SW 1271 (cell line): ENCODE measurements around the gene CRB2.

Experiments
- DNase-seq, 2 experiments: peaks; one replicate each; lab custom pipeline; 2025; lab: John Stamatoyannopoulos, UW

Gene CRB2

DNA sequence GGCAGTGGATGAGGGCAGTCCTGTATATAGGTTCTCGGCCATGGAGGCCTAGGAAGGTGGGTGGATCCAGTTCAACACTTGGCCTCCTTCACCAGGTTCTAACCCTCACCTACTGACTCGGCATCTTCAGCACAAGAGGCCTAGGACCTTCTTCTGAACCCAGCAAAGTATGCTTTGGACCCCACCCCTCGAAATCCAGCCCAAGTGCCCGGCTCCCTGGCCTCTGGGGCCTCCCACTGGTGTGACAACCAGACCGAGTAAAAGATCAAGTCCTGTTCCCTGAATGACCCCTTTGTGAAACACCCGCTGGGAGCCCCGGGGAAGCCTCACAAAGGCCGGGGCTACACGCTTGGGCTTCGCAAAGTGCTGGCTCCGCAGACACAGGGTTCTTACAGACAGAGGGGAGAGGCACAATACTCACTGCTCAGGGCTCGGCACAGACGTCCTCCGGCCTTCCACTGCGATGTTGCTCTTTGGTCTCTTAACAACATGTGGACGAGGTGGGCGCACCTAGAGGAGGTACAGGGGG, 47.0 kb downstream of the CRB2 start:
- no peak for DNase-seq

DNA sequence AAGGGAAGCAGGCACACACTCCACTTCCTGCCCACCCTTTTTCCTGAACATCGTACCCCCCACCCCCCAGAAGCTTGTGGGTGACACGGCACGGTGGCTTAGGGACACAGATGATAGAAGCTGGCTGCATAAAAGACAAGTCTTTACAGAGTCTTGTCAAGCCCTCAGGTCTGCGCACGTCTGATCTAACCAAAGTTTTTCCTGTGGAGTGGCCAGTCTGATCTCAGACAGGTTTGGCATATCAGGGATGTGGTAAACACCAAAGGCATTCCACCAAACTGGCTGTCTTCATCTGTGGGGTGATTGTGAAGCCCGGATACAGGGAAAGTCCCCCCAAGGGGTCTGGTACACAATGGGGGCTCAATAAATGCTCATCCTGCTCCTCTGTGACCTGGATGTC, 50.0 kb downstream of the CRB2 start:
- no peak for DNase-seq

DNA sequence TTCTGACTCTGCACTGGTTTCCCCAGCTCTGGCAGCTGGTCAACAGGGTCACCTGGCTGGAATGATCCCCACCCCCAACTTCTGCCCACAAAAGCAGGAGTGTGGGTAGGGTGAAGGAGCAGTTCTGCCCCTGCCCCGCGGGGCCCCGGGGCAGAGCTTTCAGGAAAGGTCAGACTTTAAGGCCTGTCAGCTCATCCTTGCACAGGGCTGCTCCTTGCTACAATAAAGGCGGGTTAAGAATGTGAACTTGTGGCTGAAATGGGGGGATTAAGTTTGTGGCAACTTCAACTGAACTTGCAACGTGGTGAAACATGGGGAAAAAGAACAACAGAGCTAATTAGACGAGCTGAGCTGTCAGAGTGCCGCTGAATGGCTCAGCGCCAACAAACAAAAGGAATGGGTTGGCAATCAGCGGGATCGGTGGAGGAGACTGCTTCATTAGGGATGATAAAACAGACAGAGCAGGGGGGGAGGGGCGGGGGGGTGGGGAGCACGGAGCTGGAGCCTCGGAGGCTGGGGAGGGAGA, 50.8 kb downstream of the CRB2 start:
- DNase-seq, result no peak

DNA sequence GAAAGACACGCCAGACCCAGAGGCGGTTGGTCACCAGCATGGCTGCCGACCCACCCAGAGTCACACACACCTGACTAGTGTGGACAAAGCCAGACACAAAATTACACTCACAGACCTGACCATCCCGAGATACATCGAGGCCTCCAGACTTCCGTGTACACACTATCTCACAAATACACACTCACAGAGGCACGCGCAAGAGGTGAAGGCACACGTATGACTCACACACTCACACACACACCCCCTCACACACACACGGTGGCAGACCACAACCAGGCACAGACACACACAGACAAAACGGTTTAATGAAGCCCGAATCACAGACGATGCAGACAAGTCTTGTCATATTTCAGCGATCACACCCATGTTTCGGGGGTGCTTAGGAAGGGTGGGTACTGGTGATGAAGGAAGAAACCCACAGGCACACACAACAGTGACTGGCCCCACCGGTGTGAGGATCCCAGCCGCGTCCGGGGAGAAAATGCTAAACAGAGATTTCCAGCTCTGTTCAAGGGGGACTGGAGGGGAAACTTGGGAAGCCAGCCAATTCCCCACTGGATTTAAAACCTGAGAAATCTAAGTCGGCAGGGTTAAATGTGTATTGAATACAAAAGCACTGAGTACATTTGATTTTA, 51.3 kb downstream of the CRB2 start:
- no peak for DNase-seq

DNA sequence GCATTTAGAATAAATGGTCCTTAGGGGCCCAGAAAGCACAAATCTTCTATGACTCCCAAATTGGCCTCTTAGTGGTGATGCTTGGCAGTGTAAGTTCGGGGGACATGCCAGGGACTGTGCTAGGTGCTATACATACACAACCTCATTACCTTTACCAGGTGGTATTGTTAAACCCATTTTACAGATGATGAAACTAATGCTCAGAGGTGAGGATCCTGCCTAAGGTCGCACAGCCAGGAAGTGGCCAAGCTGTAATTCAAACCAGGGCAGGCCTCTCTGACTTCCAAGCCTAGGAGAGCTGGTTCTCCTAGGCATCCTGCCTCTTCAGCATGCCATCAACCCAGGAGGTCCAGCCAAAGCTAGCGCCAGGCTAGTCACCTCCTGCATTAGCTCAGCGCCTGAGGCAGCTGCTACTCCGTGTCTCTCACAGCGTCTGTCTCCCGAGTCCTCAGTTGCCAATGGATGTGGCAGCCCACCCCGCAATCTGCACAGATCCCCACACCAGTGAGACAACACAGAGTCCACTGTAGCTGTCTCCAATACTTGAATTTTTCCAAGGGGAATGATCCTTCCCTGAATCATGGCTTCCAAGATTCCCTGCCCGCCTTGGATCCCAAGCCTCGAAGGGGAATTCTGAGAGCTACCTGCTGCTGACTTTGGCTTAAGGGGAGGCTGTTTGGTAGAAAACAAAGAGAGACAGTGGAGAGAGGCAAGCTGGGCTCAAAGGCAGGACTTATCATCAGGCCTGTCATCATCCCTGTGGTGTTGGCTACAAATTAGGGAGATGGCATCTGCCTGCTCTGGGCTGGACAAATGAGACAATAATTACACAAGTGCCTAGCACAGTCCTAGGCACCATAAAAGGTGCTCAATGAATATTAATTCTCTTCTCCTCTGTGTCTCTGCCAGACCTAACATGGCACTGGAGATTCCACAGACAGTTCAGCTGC, 52.6 kb downstream of the CRB2 start:
- no peak for DNase-seq

DNA sequence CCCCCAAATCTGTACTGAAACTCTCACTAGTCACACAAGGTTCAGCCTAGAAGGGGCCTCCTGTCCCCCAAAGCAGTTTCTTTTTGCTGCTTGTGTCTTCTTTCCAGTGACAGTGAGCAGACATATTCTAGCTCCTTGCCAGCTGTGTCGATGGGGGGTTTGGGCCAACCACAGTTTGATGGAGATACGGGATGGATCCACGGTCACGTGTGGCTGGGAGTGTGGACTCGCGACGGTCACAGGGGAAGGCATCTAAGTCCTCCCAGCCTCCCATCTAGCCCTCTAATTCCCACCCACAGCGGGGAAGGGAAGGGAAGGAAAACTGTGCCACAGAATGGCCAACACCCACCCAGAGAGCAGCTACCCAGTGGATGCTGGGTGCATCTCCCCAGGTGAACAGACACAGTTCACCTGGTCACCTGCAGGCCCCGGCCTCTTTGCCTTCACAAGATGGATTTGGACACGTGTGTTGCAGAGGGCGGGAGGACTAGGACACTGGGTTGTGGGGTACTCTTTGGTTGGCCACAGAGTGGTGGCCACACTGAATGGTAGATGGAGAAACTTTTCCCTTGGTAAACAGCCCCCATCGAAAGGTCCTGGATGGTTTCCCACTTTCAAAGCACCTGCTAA, 54.4 kb downstream of the CRB2 start:
- no peak for DNase-seq

GRCh38 chr9:123411191-123411590, 55.2 kb downstream of the CRB2 start:
- DNase-seq, result no peak

DNA sequence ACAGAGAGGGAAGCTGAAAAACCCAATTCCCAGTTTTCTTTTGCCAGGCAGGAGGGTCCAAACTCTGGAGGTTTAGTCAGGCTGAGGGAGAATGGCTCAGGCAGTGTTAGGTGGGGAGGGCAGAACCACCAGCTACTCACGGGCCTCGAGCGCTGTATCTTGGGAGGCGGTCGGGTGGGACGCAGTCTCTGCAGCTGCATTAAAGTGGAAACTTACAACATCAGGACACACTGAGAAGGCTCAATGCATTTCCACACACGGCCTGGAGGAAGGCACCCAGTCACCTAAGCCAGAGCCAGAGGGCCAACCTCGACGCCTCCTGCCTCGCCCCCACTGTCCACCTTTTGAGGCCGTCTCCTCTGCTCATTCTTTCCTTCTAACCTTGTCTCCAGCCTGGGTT, 55.6 kb downstream of the CRB2 start:
- no peak for DNase-seq

DNA sequence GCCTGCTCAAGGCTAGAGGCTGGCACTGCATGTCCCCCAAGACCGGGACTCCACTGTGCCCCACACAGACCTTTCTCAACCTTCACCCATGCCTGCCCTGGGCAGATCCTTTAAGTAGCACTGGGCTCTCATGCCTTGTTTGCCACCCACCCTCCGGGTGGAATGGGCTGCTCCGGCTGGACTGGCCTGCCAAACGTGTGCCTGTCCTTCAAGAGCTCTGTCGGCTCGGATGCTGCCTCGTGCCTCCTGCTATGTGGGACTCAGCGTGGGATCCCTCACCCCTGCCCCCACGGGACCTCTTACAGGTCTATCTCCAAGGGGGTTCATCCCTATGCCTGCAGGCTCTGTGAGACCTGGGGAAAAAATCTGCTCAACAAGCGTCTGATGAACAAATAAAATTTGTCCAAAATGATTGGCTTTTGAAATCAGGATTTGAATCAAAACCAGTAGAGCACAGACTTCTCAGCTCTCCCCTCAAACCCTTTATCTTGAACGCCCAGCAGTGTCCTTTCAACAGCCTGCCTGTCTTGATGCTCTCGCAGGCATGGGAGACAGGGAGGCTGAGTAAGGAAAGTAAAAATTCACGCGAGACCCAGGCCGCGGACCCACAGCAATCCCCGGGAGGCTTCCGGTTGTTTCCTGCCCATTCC, 56.3 kb downstream of the CRB2 start:
- DNase-seq, result no peak

- no peak for DNase-seq
Measured at GRCh38 chr9:123414204-123414603, 58.2 kb downstream of the CRB2 start.

DNA sequence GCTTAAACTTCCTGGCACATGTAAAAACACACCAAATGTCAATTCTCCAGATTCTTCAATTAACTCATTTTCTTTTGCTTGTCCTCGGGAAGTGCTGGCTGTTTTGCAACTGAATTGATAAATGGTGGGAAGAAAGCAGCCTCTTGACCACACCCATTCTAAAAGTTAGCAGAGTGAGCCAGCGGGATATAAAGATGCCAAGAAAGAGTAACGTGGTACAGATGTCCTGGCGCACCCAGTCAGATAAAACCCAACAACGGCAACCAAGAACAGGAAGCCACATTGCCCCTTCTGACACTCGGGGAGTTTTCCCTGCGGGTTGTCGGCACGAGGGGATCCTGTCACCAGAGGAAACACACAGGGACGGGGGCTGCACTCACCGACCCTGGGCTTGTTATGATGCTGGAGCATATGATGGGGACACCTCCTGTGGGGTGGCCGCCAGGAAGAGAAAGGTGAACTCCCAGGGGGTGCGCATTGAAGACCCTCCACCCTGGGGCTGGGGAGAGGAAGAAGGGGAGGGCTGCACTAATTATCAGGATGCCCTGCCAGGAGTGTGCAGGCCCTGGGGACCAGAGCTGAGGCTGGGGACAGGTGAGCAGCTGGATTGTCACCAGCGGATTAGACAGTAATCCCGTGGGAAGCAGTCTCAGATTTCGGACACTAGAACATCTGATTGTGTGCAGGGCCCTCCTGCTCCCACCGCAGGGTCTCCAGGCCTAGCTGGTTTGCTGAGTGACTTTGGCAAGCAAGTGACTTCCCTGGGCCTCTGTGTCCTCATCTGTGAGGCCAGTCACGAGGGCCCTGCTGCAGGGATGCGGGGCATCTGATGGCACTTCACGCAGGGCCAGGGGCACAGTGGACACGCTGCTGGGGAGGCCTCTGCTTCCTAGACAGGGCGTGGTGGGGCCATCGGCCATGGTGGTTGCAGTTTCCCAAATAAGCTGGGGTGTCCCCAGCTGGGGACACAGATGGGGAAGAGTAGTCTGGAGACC, 59.2 kb downstream of the CRB2 start:
- no peak for DNase-seq

DNA sequence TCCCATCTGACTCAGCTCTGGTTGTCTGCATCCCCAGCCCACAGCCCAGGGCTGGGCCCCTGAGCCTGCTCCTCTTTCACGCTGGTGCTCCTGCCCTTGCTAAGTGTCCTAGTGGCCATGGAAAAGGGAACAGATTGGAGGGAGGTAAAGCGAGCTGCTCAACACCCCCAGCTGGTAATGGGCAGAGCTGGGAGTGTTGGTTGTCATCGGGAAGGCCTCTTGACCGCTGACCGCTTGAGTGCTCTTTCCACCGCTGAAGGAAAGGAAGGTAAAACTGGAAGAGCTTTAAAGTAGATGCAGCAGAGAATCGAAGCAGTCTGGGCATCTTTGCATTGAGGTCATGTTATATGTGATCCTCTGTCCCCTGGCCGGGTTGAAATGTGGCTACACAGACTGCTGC, 60.2 kb downstream of the CRB2 start:
- DNase-seq, result no peak

DNA sequence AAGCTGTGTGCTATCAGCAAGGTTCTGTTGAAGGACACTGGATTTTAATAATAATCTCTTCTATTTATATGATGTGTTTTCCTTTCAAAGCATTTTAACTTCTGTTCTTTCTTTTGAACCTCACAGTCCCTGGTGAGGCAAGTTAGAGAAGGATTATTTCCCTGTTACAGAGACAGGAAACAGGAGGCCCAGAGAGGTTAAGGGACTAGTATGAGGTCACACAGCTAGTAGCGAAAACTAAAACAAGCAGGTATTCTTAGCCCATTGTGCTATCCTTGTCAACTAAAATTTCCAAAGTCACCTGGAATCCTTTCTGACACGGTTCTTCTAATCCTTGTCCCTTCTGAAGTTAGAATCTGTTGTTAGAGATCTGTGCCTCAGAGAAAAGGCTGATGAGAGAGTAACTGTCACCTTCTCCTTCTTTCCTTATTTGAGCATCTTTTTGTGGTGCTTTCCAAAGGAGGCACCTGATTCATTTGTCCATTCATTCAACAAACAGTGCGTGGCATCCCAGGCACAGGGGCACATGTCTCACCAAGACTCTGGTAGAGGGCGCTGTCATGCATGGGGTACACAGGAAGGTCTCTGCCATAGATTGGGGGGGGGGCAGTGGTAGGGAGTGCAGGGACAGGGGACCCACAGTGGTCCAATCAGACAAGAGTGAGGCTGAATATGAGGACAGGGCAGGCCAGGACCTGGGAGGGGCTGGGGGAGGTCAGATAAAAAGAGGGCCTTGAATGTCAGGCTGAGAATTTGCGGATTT, 61.5 kb downstream of the CRB2 start:
- DNase-seq, result no peak

DNA sequence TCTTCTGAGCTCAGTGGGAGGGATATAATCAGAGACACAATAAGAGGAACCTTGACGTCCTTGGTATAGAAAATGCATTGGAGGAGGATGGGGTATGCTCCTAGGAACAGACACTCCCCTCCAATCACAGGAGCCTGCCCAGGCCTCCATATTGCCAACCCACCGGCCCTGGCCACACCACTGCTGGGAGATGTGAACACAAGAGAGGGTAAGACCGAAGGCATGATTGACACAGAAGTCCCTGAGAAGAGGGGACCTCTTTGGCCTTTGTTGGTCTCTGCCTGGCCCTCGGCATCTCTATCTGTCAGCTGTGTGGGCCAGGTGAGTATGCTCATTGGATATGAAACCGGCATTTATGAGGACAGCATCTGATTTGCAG, 62.0 kb downstream of the CRB2 start:
- no peak for DNase-seq

DNA sequence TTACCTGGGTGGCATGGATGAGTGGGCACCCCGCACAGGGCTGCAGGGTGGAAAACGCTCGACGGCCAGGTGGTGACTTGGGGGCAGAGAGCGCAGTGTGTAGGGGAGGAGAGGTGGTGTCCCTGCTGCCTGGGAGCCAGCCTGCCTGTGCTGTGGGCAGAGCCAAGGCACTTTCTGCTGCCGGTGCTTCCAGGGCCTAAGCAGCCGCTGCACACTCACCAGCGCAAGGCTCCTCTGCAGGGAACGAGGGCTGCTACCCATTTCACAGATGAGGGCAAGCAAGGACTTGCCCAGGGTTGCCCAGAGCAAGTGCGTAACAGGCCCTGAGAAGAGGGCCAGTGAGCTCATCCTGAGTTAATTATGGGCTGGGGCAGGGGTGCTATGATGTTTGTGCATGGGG, 62.5 kb downstream of the CRB2 start:
- no peak for DNase-seq

GRCh38 chr9:123419091-123419490, 63.1 kb downstream of the CRB2 start:
- DNase-seq, result no peak

DNA sequence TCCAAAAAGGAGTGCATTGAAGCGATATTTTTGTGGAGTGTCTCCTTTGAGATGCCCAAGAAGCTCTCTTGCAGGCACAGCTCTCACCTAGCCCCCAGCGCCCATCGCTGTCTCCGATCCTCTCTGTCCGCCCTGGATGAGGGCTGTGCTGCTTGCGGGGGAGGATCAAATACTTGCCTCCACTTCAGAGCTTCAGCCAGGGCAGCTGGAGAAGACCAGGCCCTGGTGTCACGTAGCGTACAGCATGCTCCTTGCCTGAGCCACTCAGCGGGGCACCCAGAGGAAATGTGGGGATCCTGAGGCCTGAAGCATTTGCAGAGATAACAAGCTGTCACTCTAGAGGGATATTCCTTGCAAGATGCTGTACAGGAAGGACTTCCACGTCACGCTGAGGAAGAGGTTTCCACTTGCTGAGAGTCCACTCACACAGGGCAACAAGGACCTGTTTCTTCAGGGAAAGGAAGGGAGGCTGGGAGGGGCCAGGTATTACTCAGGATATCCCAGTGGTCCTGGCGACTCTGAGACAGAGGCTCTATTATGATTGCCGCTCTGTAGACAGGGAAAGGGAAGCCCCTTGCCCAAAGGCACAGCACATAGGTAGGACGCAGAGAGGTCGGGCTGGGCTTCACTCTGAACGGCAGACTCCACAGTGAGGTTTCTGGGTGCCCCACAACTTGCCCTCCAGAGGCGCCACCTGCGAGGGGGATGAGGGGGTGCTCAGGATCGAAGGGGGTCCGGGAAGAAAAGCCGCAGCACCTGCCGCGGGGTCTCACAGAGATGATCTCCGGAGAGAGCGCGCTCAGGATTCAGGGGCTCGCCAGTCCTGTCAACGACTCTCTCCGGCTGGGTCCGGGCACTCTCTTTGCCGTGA, 64.0 kb downstream of the CRB2 start:
- no peak for DNase-seq

- DNase-seq, result no peak
Measured at GRCh38 chr9:123420592-123421111, 64.7 kb downstream of the CRB2 start.

DNA sequence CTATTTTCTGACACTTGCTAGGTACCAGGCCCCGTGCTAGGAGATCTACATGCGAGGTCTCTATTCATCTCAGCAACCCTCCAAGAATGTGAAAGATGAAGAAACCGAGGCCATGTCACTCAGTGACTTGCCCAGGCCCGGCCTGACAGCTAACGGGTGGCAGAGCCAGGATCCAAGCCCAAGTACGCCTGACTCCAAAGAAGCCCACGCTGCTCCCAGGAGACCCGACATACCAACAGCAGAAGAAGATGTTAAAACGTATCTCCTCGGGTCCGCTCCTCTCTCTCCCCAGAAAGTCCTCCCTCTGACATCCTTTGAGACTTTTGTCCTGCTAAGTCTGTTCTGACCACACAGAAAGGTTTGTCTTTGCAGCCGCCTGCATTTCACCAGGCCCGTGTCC, 65.2 kb downstream of the CRB2 start:
- no peak for DNase-seq
